GM12878 (cell line): ENCODE measurements around the gene PHACTR1. TPM values are rescaled to one million over a fixed set of nuclear protein-coding genes. Genes with fewer than 3 reads are reported as not detected.

Experiments
- ATAC-seq: fragments of 200-7000 bp; cut with Tn5 transposase; 3 replicates; pipeline ENCODE4 v1.9.1; 2020; ENCODE audit warnings: mild to moderate bottlenecking, moderate library complexity
- BruUV-seq: library from RNA; stranded (reverse); fragments of 400-500 nt; replicated peaks from 2 replicates; lab custom pipeline; 2021; lab: Mats Ljungman, UMichigan
- CTCF ChIA-PET: fragments of 300-600 bp; sonication (Branson Sonifier 250); formaldehyde crosslinking; extraction: SDS; loops from one replicate; lab custom pipeline; 2021; ENCODE audit warnings: inconsistent platforms; lab: Yijun Ruan, JAX
- POLR2A ChIA-PET: fragments of 350-600 bp; formaldehyde crosslinking; extraction: SDS; loops from one replicate; lab custom pipeline; 2021; ENCODE audit warnings: inconsistent platforms; lab: Charles Lee
- RAD21 ChIA-PET: fragments of 300-600 bp; sonication (Branson Sonifier 250); formaldehyde crosslinking; loops from one replicate; lab custom pipeline; 2023; ENCODE audit warnings: antibody characterized with exemption; ENCODE audit not compliant: unreplicated experiment; lab: Charles Lee
- SMC1A ChIA-PET: fragments of 300-600 bp; sonication (Branson Sonifier 250); formaldehyde crosslinking; loops from one replicate; lab custom pipeline; 2023; ENCODE audit not compliant: unreplicated experiment, uncharacterized antibody; lab: Charles Lee
- DNase-seq: peaks from one replicate; pipeline ENCODE4 v3.0.0-alpha.2; 2011; ENCODE audit warnings: low read depth, low spot score
- FAIRE-seq: peaks from 3 replicates; lab custom pipeline; 2011; peaks lifted over from hg19 to GRCh38; lab: Jason Lieb, UNC
- H2AFZ ChIP-seq: 2 replicates; pipeline ENCODE4 v1.6.0; 2011; ENCODE audit warnings: low read depth, low read length, control low read depth; ENCODE audit not compliant: control insufficient read depth
- H3K27ac ChIP-seq: 2 replicates; pipeline ENCODE4 v1.5.1; 2011; ENCODE audit warnings: control low read depth; ENCODE audit not compliant: control insufficient read depth, insufficient read depth
- H3K27me3 ChIP-seq, 2 experiments: replicated peaks in 1 of 2; 2 replicates each; pipeline versions ENCODE4 v1.6.0 to v1.6.1; 2011; ENCODE audit warnings: low read length in 1 of 2; ENCODE audit not compliant: control insufficient read depth in 2 of 2, insufficient read depth in 2 of 2
- H3K36me3 ChIP-seq, 2 experiments: 2 replicates each; pipeline ENCODE4 v1.5.1; 2011; ENCODE audit warnings: low read length in 1 of 2; ENCODE audit not compliant: control insufficient read depth in 2 of 2, insufficient read depth in 2 of 2
- H3K4me1 ChIP-seq: 2 replicates; pipeline ENCODE4 v1.6.1; 2011; ENCODE audit warnings: mild to moderate bottlenecking, low read length, moderate library complexity, mixed read lengths; ENCODE audit not compliant: control insufficient read depth, insufficient read depth
- H3K4me2 ChIP-seq: 2 replicates; pipeline ENCODE4 v1.6.0; 2011; ENCODE audit warnings: control low read depth; ENCODE audit not compliant: control insufficient read depth, insufficient read depth
- H3K4me3 ChIP-seq: fragments of 200-600 bp; sonication (generic); 2 replicates; pipeline ENCODE4 v1.5.1; 2016
- H3K79me2 ChIP-seq: 2 replicates; pipeline ENCODE4 v1.6.0; 2011; ENCODE audit warnings: low read length; ENCODE audit not compliant: control insufficient read depth, insufficient read depth
- H3K9ac ChIP-seq: 2 replicates; pipeline ENCODE4 v1.8.0; 2011; ENCODE audit warnings: low read length, control low read depth, mixed read lengths; ENCODE audit not compliant: control insufficient read depth, insufficient read depth
- H3K9me3 ChIP-seq: replicated peaks from 3 replicates; pipeline ENCODE4 v1.5.1; 2011; ENCODE audit warnings: mild to moderate bottlenecking, low read length; ENCODE audit not compliant: control insufficient read depth, insufficient read depth
- H4K20me1 ChIP-seq: 2 replicates; pipeline ENCODE4 v1.6.0; 2011; ENCODE audit not compliant: control insufficient read depth, insufficient read depth
- CBX3 ChIP-seq: fragments of 200-600 bp; sonication (generic); IDR thresholded peaks from 2 replicates; pipeline ENCODE4 v1.6.1; 2016; ENCODE audit warnings: low read depth, borderline replicate concordance
- EZH2 ChIP-seq: IDR thresholded peaks from 2 replicates; pipeline ENCODE4 v1.6.1; 2012; ENCODE audit warnings: low read depth, mild to moderate bottlenecking, control low read depth, inconsistent platforms, low read length, borderline replicate concordance; ENCODE audit not compliant: control insufficient read depth
- MXI1 ChIP-seq: fragments of 150-350 bp; IDR thresholded peaks from 2 replicates; pipeline ENCODE4 v1.6.1; 2011; ENCODE audit warnings: low read depth, mild to moderate bottlenecking, inconsistent platforms, low read length, improper control_type of control experiment
- NFYA ChIP-seq: IDR thresholded peaks from 2 replicates; pipeline ENCODE4 v1.6.1; 2011; ENCODE audit warnings: low read depth, mild to moderate bottlenecking, low read length, improper control_type of control experiment, borderline replicate concordance
- NR2F1 ChIP-seq: fragments of 450-650 bp; conservative IDR thresholded peaks from 2 replicates; pipeline ENCODE4 v1.6.1; 2017; ENCODE audit warnings: mild to moderate bottlenecking
- SIN3A ChIP-seq: IDR thresholded peaks from 2 replicates; pipeline ENCODE4 v1.6.1; 2012; ENCODE audit warnings: low read depth, low read length, improper control_type of control experiment
- SMAD1 ChIP-seq: fragments of 450-650 bp; IDR thresholded peaks from 2 replicates; pipeline ENCODE4 v1.6.1; 2018; ENCODE audit warnings: mild to moderate bottlenecking, low read depth; ENCODE audit not compliant: partially characterized antibody
- YBX1 ChIP-seq: fragments of 450-650 bp; IDR thresholded peaks from 2 replicates; pipeline ENCODE4 v1.6.1; 2016; ENCODE audit warnings: antibody characterized with exemption
- ZNF274 ChIP-seq: IDR thresholded peaks from one replicate; pipeline ENCODE4 v1.8.0; 2011; ENCODE audit not compliant: insufficient read length, insufficient read depth
- ZNF622 ChIP-seq: fragments of 450-650 bp; IDR thresholded peaks from 2 replicates; pipeline ENCODE4 v1.6.1; 2017; ENCODE audit warnings: mild to moderate bottlenecking, inconsistent platforms
- WGBS: methylation state at CpG from one replicate; pipeline ENCODE4 v1.1.6; 2016; ENCODE audit warnings: low lambda C conversion rate; ENCODE audit not compliant: insufficient replicate concordance, insufficient coverage; ENCODE audit errors: missing lambda C conversion rate; 5-methylcytosine and 5-hydroxymethylcytosine counted together
- in situ Hi-C: fragments of 300-500 bp; cut with MboI; formaldehyde crosslinking; loops from 9 replicates; pipeline ENCODE4 v1.14.3; 2018; ENCODE audit warnings: mixed read lengths
- intact Hi-C: fragments of 100-400 bp; cut with micrococcal nuclease; formaldehyde crosslinking; loops from one replicate; pipeline ENCODE4 v1.14.2; 2022; ENCODE audit not compliant: unreplicated experiment
- polyA plus RNA-seq, 11 experiments: library from polyadenylated mRNA; depleted of rRNA in 4 of 11; unstranded in 6 of 11; stranded (reverse) in 5 of 11; fragments of >200 nt; fragmentation: Nextera tagmentation in 4 of 11; fragmentation: Illumina TruSeq in 1 of 11; extraction: Ambion mirVana in 4 of 11; extraction: Trizol in 1 of 11; gene quantifications; 1 replicate in 1 of 11; 2 replicates in 10 of 11; pipeline versions ENCODE4 v1.2.1 to v1.2.3, GENCODE V29; 2011 to 2016; ENCODE audit warnings: inconsistent platforms in 2 of 11, missing spikeins in 2 of 11, low read depth in 1 of 11
- total RNA-seq, 4 experiments: library from RNA; depleted of rRNA in 3 of 4; stranded (reverse); fragments of >200 nt in 3 of 4; fragmentation: Illumina TruSeq in 1 of 4; extraction: Trizol in 1 of 4; gene quantifications; 2 replicates each; pipeline versions ENCODE4 v1.2.1 to v1.2.3, GENCODE V29; 2013 to 2021

PHACTR1 gene
- total and polyA plus RNA-seq, 10 of the 15 experiments (the other 5 are each of a cell fraction or from before 2014, with no cell fraction given) = 34.2 to 94.6 (median 62.3) TPM

- H3K4me2 ChIP-seq = no peak overlapping the region
- ChIA-PET POLR2A (no interaction called here), CTCF (interaction anchor here (0.6 to 9.6 kb wide), 24 partner anchors 8 to 421 kb away, joined by 3 to 169 read pairs (median 4); partner anchors contain the start of gene SIRT5), RAD21 (interaction anchor here (1.0 to 10.2 kb wide), 7 partner anchors 25 to 420 kb away, joined by 3 to 124 read pairs (median 41); no protein-coding TSS in a partner anchor), SMC1A (interaction anchor here (1.6 to 7.5 kb wide), 11 partner anchors 29 to 421 kb away, joined by 4 to 119 read pairs (median 21); partner anchors contain the start of gene SIRT5)
- no peak overlapping the region for H2AFZ ChIP-seq
- no peak overlapping the region for H3K4me3 ChIP-seq
- intact Hi-C loops (no loop called here), in situ Hi-C loops (loop anchor here (5.0 kb wide), 2 partner anchors 135 to 420 kb away; no protein-coding TSS in a partner anchor)
- H3K9ac ChIP-seq = no peak overlapping the region
- peaks cover 6% of the 10 kb centered on the region; the same call in 1 of the 2 replicates for H3K4me1 ChIP-seq
- FAIRE-seq (no peak), ATAC-seq (no peak), DNase-seq (no peak)
- H3K79me2 ChIP-seq = peaks cover 7% of the 10 kb centered on the region
- WGBS = 52% methylated on average over 2 of the region's 2 CpGs
- H3K27ac ChIP-seq = no peak overlapping the region
- no peak for TF ChIP-seq YBX1
- TF ChIP-seq NR2F1 = no peak
- no peak for TF ChIP-seq SMAD1
- no peak for TF ChIP-seq EZH2
- TF ChIP-seq CBX3 = no peak
- no peak for TF ChIP-seq MXI1
- no peak for TF ChIP-seq ZNF622
- TF ChIP-seq ZNF274 = no peak
- TF ChIP-seq SIN3A = no peak
- TF ChIP-seq NFYA = no peak
- no peaks in the 10 kb centered on the region for H4K20me1 ChIP-seq
- H3K27me3 ChIP-seq = no peaks in the 10 kb centered on the region
- H3K36me3 ChIP-seq = no peaks in the 10 kb centered on the region
- no TSS peak for BruUV-seq
- H3K9me3 ChIP-seq = no peaks in the 10 kb centered on the region
Measured at GRCh38 chr6:13332349-13332706, 615.8 kb downstream of the PHACTR1 start.
